Stimulated activated CD8-positive, alpha-beta memory T cell treated with anti-CD3 and anti-CD28 coated beads, Interleukin-15, amount 100 ng/mL, for 24 hours (primary cell): Measurements from ENCODE around the gene GABRG1.

ENCODE experiments used
- DNase-seq: peaks from one replicate; pipeline ENCODE4 v3.0.0-alpha.2; 2020; ENCODE audit warnings: low read depth

Gene GABRG1

GRCh38 chr4:46123913-46124755 is at the start of gene GABRG1:
GABRG1 (minus strand) TSS chr4:46124054; CDS start chr4:46123913, 141 bp downstream.
- DNase-seq, result no peak

GRCh38 chr4:46146993-46147392 is 23.1 kb upstream of the GABRG1 start:
- no peak for DNase-seq

GRCh38 chr4:46131498-46132057 is 7.7 kb upstream of the GABRG1 start:
- DNase-seq, result no peak

GRCh38 chr4:46124773-46125413 is 1.0 kb upstream of the GABRG1 start:
- no peak for DNase-seq

- DNase-seq, result no peak
These were observed 42.2 kb downstream of the GABRG1 start for GRCh38 chr4:46081674-46082073.

- DNase-seq, result no peak
These were observed 42.6 kb downstream of the GABRG1 start for GRCh38 chr4:46081248-46081647.

- DNase-seq, result no peak
These were observed 50.1 kb downstream of the GABRG1 start for GRCh38 chr4:46073778-46074177.

GRCh38 chr4:46051392-46051791 is 72.5 kb downstream of the GABRG1 start:
- DNase-seq, result no peak

- no peak for DNase-seq
These were observed 91.8 kb downstream of the GABRG1 start for GRCh38 chr4:46032056-46032455.

GRCh38 chr4:46016306-46016705 is 107.5 kb downstream of the GABRG1 start:
- no peak for DNase-seq

GRCh38 chr4:45992728-45993127 is 131.1 kb downstream of the GABRG1 start:
- no peak for DNase-seq

GRCh38 chr4:45989775-45990174 is 134.1 kb downstream of the GABRG1 start:
- no peak for DNase-seq

- DNase-seq, result no peak
These were observed 136.0 kb downstream of the GABRG1 start for GRCh38 chr4:45987858-45988257.
